Measurements from ENCODE around the gene YTHDF2. TPM values are rescaled to one million over a fixed set of nuclear protein-coding genes. Genes with fewer than 3 reads are reported as not detected.

The YTHDF2 gene
- total and polyA plus RNA-seq, 2 of the 13 experiments (the other 11 are each of a cell fraction or from before 2014, with no cell fraction given): 48.4 to 59.6 TPM

- TF ChIP-seq ZNF143 (CRISPR knock-in tag; IDR thresholded peaks at IDR 0.05): peak; percentile 75
- no peak for TF ChIP-seq FOXM1 (CRISPR knock-in tag; IDR thresholded peaks at IDR 0.05)
- TF ChIP-seq, protein P1, sequence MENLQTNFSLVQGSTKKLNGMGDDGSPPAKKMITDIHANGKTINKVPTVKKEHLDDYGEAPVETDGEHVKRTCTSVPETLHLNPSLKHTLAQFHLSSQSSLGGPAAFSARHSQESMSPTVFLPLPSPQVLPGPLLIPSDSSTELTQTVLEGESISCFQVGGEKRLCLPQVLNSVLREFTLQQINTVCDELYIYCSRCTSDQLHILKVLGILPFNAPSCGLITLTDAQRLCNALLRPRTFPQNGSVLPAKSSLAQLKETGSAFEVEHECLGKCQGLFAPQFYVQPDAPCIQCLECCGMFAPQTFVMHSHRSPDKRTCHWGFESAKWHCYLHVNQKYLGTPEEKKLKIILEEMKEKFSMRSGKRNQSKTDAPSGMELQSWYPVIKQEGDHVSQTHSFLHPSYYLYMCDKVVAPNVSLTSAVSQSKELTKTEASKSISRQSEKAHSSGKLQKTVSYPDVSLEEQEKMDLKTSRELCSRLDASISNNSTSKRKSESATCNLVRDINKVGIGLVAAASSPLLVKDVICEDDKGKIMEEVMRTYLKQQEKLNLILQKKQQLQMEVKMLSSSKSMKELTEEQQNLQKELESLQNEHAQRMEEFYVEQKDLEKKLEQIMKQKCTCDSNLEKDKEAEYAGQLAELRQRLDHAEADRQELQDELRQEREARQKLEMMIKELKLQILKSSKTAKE (CRISPR knock-in tag; IDR thresholded peaks at IDR 0.05; ENCODE audit: borderline replicate concordance): peak; percentile 43; the same call in 1 of the 2 replicates
- no peak for TF ChIP-seq ATF7 (IDR thresholded peaks at IDR 0.05)
- TF ChIP-seq ATF7 (CRISPR knock-in tag; IDR thresholded peaks at IDR 0.05): 0 out of 2 replicates have a peak, but pooled peaks have one; percentile 36
- no peak for TF ChIP-seq MAF1 (CRISPR knock-in tag; IDR thresholded peaks at IDR 0.05; ENCODE audit: borderline replicate concordance)
- TF ChIP-seq ZNF770 (CRISPR knock-in tag; IDR thresholded peaks at IDR 0.05): no peak
- TF ChIP-seq GATA4 (IDR thresholded peaks at IDR 0.05; ENCODE audit: borderline replicate concordance, low read depth): no peak
- 0 out of 2 replicates have a peak, but pooled peaks have one; percentile 51 for TF ChIP-seq HOXA9 (CRISPR knock-in tag; IDR thresholded peaks at IDR 0.05; ENCODE audit: borderline replicate concordance)
- no peak for TF ChIP-seq CC2D1A (CRISPR knock-in tag; IDR thresholded peaks at IDR 0.05)
- no peak for TF ChIP-seq SMARCC2 (IDR thresholded peaks at IDR 0.05)
- TF ChIP-seq ZNF687 (CRISPR knock-in tag; IDR thresholded peaks at IDR 0.05): peak; percentile 91
- peak; percentile 46; the same call in 1 of the 2 replicates for TF ChIP-seq ZFX (CRISPR knock-in tag; IDR thresholded peaks at IDR 0.05; ENCODE audit: low read depth)
- TF ChIP-seq, protein P2, sequence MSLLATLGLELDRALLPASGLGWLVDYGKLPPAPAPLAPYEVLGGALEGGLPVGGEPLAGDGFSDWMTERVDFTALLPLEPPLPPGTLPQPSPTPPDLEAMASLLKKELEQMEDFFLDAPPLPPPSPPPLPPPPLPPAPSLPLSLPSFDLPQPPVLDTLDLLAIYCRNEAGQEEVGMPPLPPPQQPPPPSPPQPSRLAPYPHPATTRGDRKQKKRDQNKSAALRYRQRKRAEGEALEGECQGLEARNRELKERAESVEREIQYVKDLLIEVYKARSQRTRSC (CRISPR knock-in tag; IDR thresholded peaks at IDR 0.05; ENCODE audit: low read depth): 0 out of 2 replicates have a peak, but pooled peaks have one; percentile 57
- TF ChIP-seq ZNF230 (CRISPR knock-in tag; IDR thresholded peaks at IDR 0.05): peak; percentile 31; the same call in 1 of the 2 replicates
- no peak for TF ChIP-seq ZNF510 (CRISPR knock-in tag; IDR thresholded peaks at IDR 0.05; ENCODE audit: low read depth)
Measured at GRCh38 chr1:28790377-28791035, 53.8 kb downstream of the YTHDF2 start (continued).

Data from HepG2 (cell line).